Hepatocyte (in vitro differentiated cells): ENCODE data around the gene METTL13. TPM values are rescaled to one million over a fixed set of nuclear protein-coding genes. Genes with fewer than 3 reads are reported as not detected.

Experiments used
- DNase-seq: peaks from one replicate; pipeline ENCODE4 v3.0.0-alpha.2; 2016; ENCODE audit warnings: low spot score
- H2AFZ ChIP-seq: fragments of 200-600 bp; sonication (generic); 2 replicates; pipeline ENCODE4 v1.6.0; 2016; ENCODE audit warnings: antibody characterized with exemption, mild to moderate bottlenecking
- H3K27ac ChIP-seq: fragments of 200-600 bp; sonication (generic); 2 replicates; pipeline ENCODE4 v1.5.1; 2016; ENCODE audit warnings: mild to moderate bottlenecking
- H3K27me3 ChIP-seq: fragments of 200-600 bp; sonication (generic); 2 replicates; pipeline ENCODE4 v1.6.1; 2016
- H3K36me3 ChIP-seq: fragments of 200-600 bp; sonication (generic); replicated peaks from 2 replicates; pipeline ENCODE4 v1.5.1; 2016; ENCODE audit warnings: low read depth; ENCODE audit not compliant: insufficient read depth
- H3K4me1 ChIP-seq: fragments of 200-600 bp; sonication (generic); 2 replicates; pipeline ENCODE4 v1.5.1; 2016; ENCODE audit warnings: mild to moderate bottlenecking, moderate library complexity; ENCODE audit not compliant: insufficient read depth
- H3K4me2 ChIP-seq: fragments of 200-600 bp; sonication (generic); 2 replicates; pipeline ENCODE4 v1.6.0; 2016
- H3K4me3 ChIP-seq: fragments of 200-600 bp; sonication (generic); 2 replicates; pipeline ENCODE4 v1.5.1; 2016; ENCODE audit warnings: mild to moderate bottlenecking
- H3K79me2 ChIP-seq: fragments of 200-600 bp; sonication (generic); 2 replicates; pipeline ENCODE4 v1.6.0; 2017; ENCODE audit warnings: mild to moderate bottlenecking
- H3K9me2 ChIP-seq: fragments of 200-600 bp; sonication (generic); replicated peaks from 2 replicates; pipeline ENCODE4 v1.6.0; 2017; ENCODE audit warnings: mild to moderate bottlenecking; ENCODE audit not compliant: insufficient read depth
- H3K9me3 ChIP-seq: fragments of 200-600 bp; sonication (generic); 2 replicates; pipeline ENCODE4 v1.5.1; 2016; ENCODE audit warnings: low read depth, mild to moderate bottlenecking
- H4K20me1 ChIP-seq: fragments of 200-600 bp; sonication (generic); 2 replicates; pipeline ENCODE4 v1.6.0; 2016; ENCODE audit warnings: mild to moderate bottlenecking; ENCODE audit not compliant: insufficient read depth, poor library complexity, severe bottlenecking
- CTCF ChIP-seq: fragments of 200-600 bp; sonication (generic); IDR thresholded peaks from 2 replicates; pipeline ENCODE4 v1.5.1; 2016; ENCODE audit warnings: antibody characterized with exemption, mild to moderate bottlenecking; ENCODE audit not compliant: poor library complexity
- EZH2 ChIP-seq: fragments of 200-600 bp; sonication (generic); IDR thresholded peaks from 2 replicates; pipeline ENCODE4 v1.6.1; 2016; ENCODE audit warnings: antibody characterized with exemption, mild to moderate bottlenecking, borderline replicate concordance
- EZH2phosphoT487 ChIP-seq: fragments of 200-600 bp; sonication (generic); IDR thresholded peaks from one replicate; pipeline ENCODE4 v1.6.1; 2018; ENCODE audit warnings: antibody characterized with exemption, mild to moderate bottlenecking, low read depth, moderate library complexity; ENCODE audit not compliant: unreplicated experiment, severe bottlenecking
- WGBS: methylation state at CpG from one replicate; pipeline ENCODE4 v1.1.6; 2016; ENCODE audit warnings: low lambda C conversion rate; ENCODE audit errors: missing lambda C conversion rate; 5-methylcytosine and 5-hydroxymethylcytosine counted together
- polyA plus RNA-seq: library from polyadenylated mRNA; unstranded; fragments of >200 nt; fragmentation: Nextera tagmentation; extraction: Ambion mirVana; gene quantifications from 2 replicates; pipeline ENCODE4 v1.2.1, GENCODE V29; 2016
- total RNA-seq: library from RNA; depleted of rRNA; stranded (reverse); fragments of >200 nt; gene quantifications from 2 replicates; pipeline ENCODE4 v1.2.3, GENCODE V29; 2014

METTL13 gene
- total and polyA plus RNA-seq, 2 experiments from 2014 or later, result 19.5 to 24.4 TPM

GRCh38 chr1:171803045-171803444 is 21.6 kb downstream of the METTL13 start:
- DNase-seq, result no peak
- H3K4me3 ChIP-seq, result no peak overlapping the region
- no peaks in the 10 kb centered on the region for H3K4me1 ChIP-seq
- no peaks in the 10 kb centered on the region for H3K27me3 ChIP-seq
- H3K9me2 ChIP-seq, result no peaks in the 10 kb centered on the region
- H3K4me2 ChIP-seq, result no peak overlapping the region
- no peaks in the 10 kb centered on the region for H3K79me2 ChIP-seq
- no peak overlapping the region for H2AFZ ChIP-seq
- H4K20me1 ChIP-seq, result no peaks in the 10 kb centered on the region
- no peak overlapping the region for H3K27ac ChIP-seq
- no peaks in the 10 kb centered on the region for H3K36me3 ChIP-seq
- TF ChIP-seq EZH2phosphoT487 (no peak), EZH2 (no peak), CTCF (no peak)
- no peaks in the 10 kb centered on the region for H3K9me3 ChIP-seq
- 74% methylated on average over 2 of the region's 2 CpGs for WGBS

- H3K79me2 ChIP-seq, result no peaks in the 10 kb centered on the region
- no peaks in the 10 kb centered on the region for H3K4me1 ChIP-seq
- H3K27me3 ChIP-seq, result no peaks in the 10 kb centered on the region
- H3K4me3 ChIP-seq, result no peak overlapping the region
- WGBS, result 95% methylated on average over 17 of the region's 17 CpGs
- no peak for TF ChIP-seq EZH2
- TF ChIP-seq EZH2phosphoT487, result no peak
- no peak for TF ChIP-seq CTCF
- no peak overlapping the region for H3K27ac ChIP-seq
- no peaks in the 10 kb centered on the region for H3K9me2 ChIP-seq
- H2AFZ ChIP-seq, result no peak overlapping the region
- no peaks in the 10 kb centered on the region for H4K20me1 ChIP-seq
- no peaks in the 10 kb centered on the region for H3K36me3 ChIP-seq
- H3K4me2 ChIP-seq, result no peak overlapping the region
- no peaks in the 10 kb centered on the region for H3K9me3 ChIP-seq
- no peak for DNase-seq
Observed at GRCh38 chr1:171803461-171804022, 22.1 kb downstream of the METTL13 start.

GRCh38 chr1:171805395-171806115 is 24.1 kb downstream of the METTL13 start:
- Histone ChIP-seq H3K9me3 (no peaks in the 10 kb centered on the region), H3K4me2 (no peak overlapping the region), H2AFZ (no peak overlapping the region), H4K20me1 (no peaks in the 10 kb centered on the region), H3K36me3 (no peaks in the 10 kb centered on the region), H3K9me2 (no peaks in the 10 kb centered on the region), H3K27ac (no peak overlapping the region), H3K4me1 (no peaks in the 10 kb centered on the region), H3K79me2 (no peaks in the 10 kb centered on the region), H3K27me3 (no peaks in the 10 kb centered on the region), H3K4me3 (no peak overlapping the region)
- no peak for TF ChIP-seq EZH2
- TF ChIP-seq CTCF, result no peak
- TF ChIP-seq EZH2phosphoT487, result no peak
- 83% methylated on average over 9 of the region's 9 CpGs for WGBS
- no peak for DNase-seq
